Loucy (cell line): ENCODE measurements around the gene ETFB.

Source experiments
- H2AFZ ChIP-seq: fragments of 200-600 bp; sonication (generic); 2 replicates; pipeline ENCODE4 v1.6.0; 2016; ENCODE audit warnings: antibody characterized with exemption, mild to moderate bottlenecking, low read length, moderate library complexity
- H3F3A ChIP-seq: fragments of 200-600 bp; 2 replicates; pipeline ENCODE4 v1.6.0; 2016; ENCODE audit warnings: antibody characterized with exemption, low read depth, mild to moderate bottlenecking
- H3K27me3 ChIP-seq: fragments of 200-600 bp; sonication (generic); 2 replicates; pipeline ENCODE4 v1.6.1; 2014; ENCODE audit warnings: low read length, mild to moderate bottlenecking; ENCODE audit not compliant: insufficient read depth, poor library complexity, severe bottlenecking
- H3K36me3 ChIP-seq: fragments of 200-600 bp; sonication (generic); 2 replicates; pipeline ENCODE4 v1.6.1; 2016; ENCODE audit warnings: low read length; ENCODE audit not compliant: insufficient read depth
- H3K4me1 ChIP-seq: fragments of 200-600 bp; sonication (generic); 2 replicates; pipeline ENCODE4 v1.5.1; 2014; ENCODE audit warnings: low read length, mild to moderate bottlenecking; ENCODE audit not compliant: insufficient read depth, poor library complexity, severe bottlenecking
- H3K4me2 ChIP-seq: fragments of 200-600 bp; sonication (generic); 2 replicates; pipeline ENCODE4 v1.6.0; 2014; ENCODE audit warnings: antibody characterized with exemption, low read length, low read depth, mild to moderate bottlenecking; ENCODE audit not compliant: poor library complexity, severe bottlenecking
- H3K4me3 ChIP-seq: fragments of 200-600 bp; sonication (generic); 2 replicates; pipeline ENCODE4 v1.5.1; 2014; ENCODE audit warnings: low read length, mild to moderate bottlenecking, mixed read lengths; ENCODE audit not compliant: poor library complexity, severe bottlenecking
- H3K79me2 ChIP-seq: fragments of 200-600 bp; sonication (generic); 2 replicates; pipeline ENCODE4 v1.6.1; 2014; ENCODE audit warnings: low read length; ENCODE audit not compliant: insufficient read depth
- H3K9ac ChIP-seq: fragments of 200-600 bp; sonication (generic); 2 replicates; pipeline ENCODE4 v1.6.0; 2014; ENCODE audit warnings: mild to moderate bottlenecking, low read depth, low read length, moderate library complexity; ENCODE audit not compliant: poor library complexity, severe bottlenecking
- H3K9me2 ChIP-seq: fragments of 200-600 bp; sonication (generic); replicated peaks from 2 replicates; pipeline ENCODE4 v1.6.1; 2016; ENCODE audit warnings: low read depth, low read length, mixed read lengths
- H3K9me3 ChIP-seq: fragments of 200-600 bp; sonication (generic); 2 replicates; pipeline ENCODE4 v1.6.1; 2014; ENCODE audit warnings: mild to moderate bottlenecking, antibody characterized with exemption, low read length, low read depth; ENCODE audit not compliant: insufficient read depth
- H4K20me1 ChIP-seq: fragments of 200-600 bp; sonication (generic); 2 replicates; pipeline ENCODE4 v1.6.0; 2014; ENCODE audit warnings: antibody characterized with exemption, low read length, mild to moderate bottlenecking; ENCODE audit not compliant: insufficient read depth, poor library complexity, severe bottlenecking
- CTCF ChIP-seq: fragments of 200-600 bp; sonication (generic); conservative IDR thresholded peaks from 2 replicates; pipeline ENCODE4 v1.5.1; 2014; ENCODE audit warnings: mild to moderate bottlenecking, antibody characterized with exemption, low read length
- EZH2phosphoT487 ChIP-seq: fragments of 200-600 bp; IDR thresholded peaks from 2 replicates; pipeline ENCODE4 v1.6.1; 2018; ENCODE audit warnings: antibody characterized with exemption, mild to moderate bottlenecking, moderate library complexity, borderline replicate concordance

ETFB gene

GRCh38 chr19:51323481-51324166 lies 42.6 kb downstream of the ETFB start:
- H3K36me3 ChIP-seq: no peaks in the 10 kb centered on the region
- H3K9ac ChIP-seq: no peak overlapping the region

GRCh38 chr19:51321799-51322198 lies 44.4 kb downstream of the ETFB start:
- no peak overlapping the region for H3K9ac ChIP-seq
- H3K9me3 ChIP-seq: no peaks in the 10 kb centered on the region
- no peaks in the 10 kb centered on the region for H3K4me1 ChIP-seq
- no peaks in the 10 kb centered on the region for H3F3A ChIP-seq
- H3K27me3 ChIP-seq: no peaks in the 10 kb centered on the region
- H3K79me2 ChIP-seq: no peaks in the 10 kb centered on the region
- TF ChIP-seq CTCF (no peak), EZH2phosphoT487 (no peak)
- no peaks in the 10 kb centered on the region for H3K36me3 ChIP-seq
- H4K20me1 ChIP-seq: no peaks in the 10 kb centered on the region
- H2AFZ ChIP-seq: no peak overlapping the region
- no peaks in the 10 kb centered on the region for H3K9me2 ChIP-seq
- H3K4me2 ChIP-seq: no peak overlapping the region
- H3K4me3 ChIP-seq: no peak overlapping the region

More at GRCh38 chr19:51323481-51324166, 42.6 kb downstream of the ETFB start:
- H3K4me2 ChIP-seq: no peak overlapping the region
- no peak overlapping the region for H3K4me3 ChIP-seq
- H3K27me3 ChIP-seq: no peaks in the 10 kb centered on the region
- H3K79me2 ChIP-seq: no peaks in the 10 kb centered on the region
- TF ChIP-seq EZH2phosphoT487 (no peak), CTCF (no peak)
- H3K9me2 ChIP-seq: no peaks in the 10 kb centered on the region
- no peak overlapping the region for H2AFZ ChIP-seq
- H4K20me1 ChIP-seq: no peaks in the 10 kb centered on the region
- no peaks in the 10 kb centered on the region for H3K4me1 ChIP-seq
- H3K9me3 ChIP-seq: no peaks in the 10 kb centered on the region
- no peaks in the 10 kb centered on the region for H3F3A ChIP-seq

DNA sequence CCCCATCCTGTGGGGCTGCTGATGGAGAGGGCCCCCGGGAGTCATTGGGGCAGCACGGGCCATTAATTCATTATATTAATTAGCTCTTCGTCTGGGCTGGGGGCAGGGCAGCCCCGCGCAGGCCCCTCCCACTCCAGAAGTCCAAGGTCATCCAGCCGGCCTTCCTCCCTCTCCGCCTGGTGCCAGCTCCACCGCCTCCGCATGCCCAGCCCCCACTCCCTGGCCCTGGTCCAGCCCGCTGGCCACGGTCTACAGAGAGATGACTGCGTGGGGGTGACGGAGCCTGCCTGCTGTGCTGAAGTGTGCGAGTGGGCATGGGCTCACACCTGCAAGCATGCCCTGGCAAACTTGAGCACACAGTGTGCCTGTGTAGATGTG lies 45.9 kb downstream of the ETFB start:
- Histone ChIP-seq H2AFZ (no peak overlapping the region), H3K4me1 (no peaks in the 10 kb centered on the region)
- TF ChIP-seq CTCF (no peak), EZH2phosphoT487 (no peak)

More for the DNA sequence above, 45.9 kb downstream of the ETFB start:
- H3F3A ChIP-seq: no peaks in the 10 kb centered on the region
- H4K20me1 ChIP-seq: no peaks in the 10 kb centered on the region
- no peak overlapping the region for H3K4me2 ChIP-seq
- H3K9me3 ChIP-seq: no peaks in the 10 kb centered on the region
- no peaks in the 10 kb centered on the region for H3K79me2 ChIP-seq
- no peaks in the 10 kb centered on the region for H3K36me3 ChIP-seq
- H3K27me3 ChIP-seq: no peaks in the 10 kb centered on the region
- H3K9ac ChIP-seq: no peak overlapping the region
- H3K9me2 ChIP-seq: no peaks in the 10 kb centered on the region
- no peak overlapping the region for H3K4me3 ChIP-seq
